NCI-H1105 treated with DMSO at 0.1 percent for 48 hours (cell line): ENCODE measurements around the gene FMNL2.

Source experiments
- DNase-seq: peaks from one replicate; lab custom pipeline; 2025; lab: John Stamatoyannopoulos, UW

The FMNL2 gene

GRCh38 chr2:152647552-152647951 is 312.6 kb downstream of the FMNL2 start:
- peak; percentile 90 for DNase-seq

- peak; percentile 15 for DNase-seq
These were observed 313.4 kb downstream of the FMNL2 start for GRCh38 chr2:152648336-152648735.

- DNase-seq, result no peak
These were observed 315.0 kb downstream of the FMNL2 start for GRCh38 chr2:152649997-152650396.

GRCh38 chr2:152650768-152651371 is 315.9 kb downstream of the FMNL2 start:
- DNase-seq, result no peak

GRCh38 chr2:152651834-152652233 is 316.9 kb downstream of the FMNL2 start:
- DNase-seq, result peak; percentile 3

- no peak for DNase-seq
These were observed 320.9 kb downstream of the FMNL2 start for GRCh38 chr2:152655880-152656279.

GRCh38 chr2:152657043-152657442 is 322.1 kb downstream of the FMNL2 start:
- no peak for DNase-seq

GRCh38 chr2:152658221-152658620 is 323.2 kb downstream of the FMNL2 start:
- no peak for DNase-seq

- no peak for DNase-seq
These were observed 326.1 kb downstream of the FMNL2 start for GRCh38 chr2:152661076-152661475.

GRCh38 chr2:152664725-152665124 is 329.8 kb downstream of the FMNL2 start:
- no peak for DNase-seq

- DNase-seq, result no peak
These were observed 339.4 kb downstream of the FMNL2 start for GRCh38 chr2:152674334-152674733.

- no peak for DNase-seq
These were observed 341.5 kb downstream of the FMNL2 start for GRCh38 chr2:152676461-152676860.

GRCh38 chr2:152678808-152679207 is 343.8 kb downstream of the FMNL2 start:
- DNase-seq, result no peak

GRCh38 chr2:152682663-152683062 is 347.7 kb downstream of the FMNL2 start:
- no peak for DNase-seq

- DNase-seq, result no peak
These were observed 348.4 kb downstream of the FMNL2 start for GRCh38 chr2:152683400-152683799.

GRCh38 chr2:152686321-152686720 is 351.3 kb downstream of the FMNL2 start:
- no peak for DNase-seq

GRCh38 chr2:152693033-152693432 is 358.1 kb downstream of the FMNL2 start:
- no peak for DNase-seq

- DNase-seq, result no peak
These were observed 359.2 kb downstream of the FMNL2 start for GRCh38 chr2:152694161-152694661.

- no peak for DNase-seq
These were observed 360.8 kb downstream of the FMNL2 start for GRCh38 chr2:152695763-152696162.

GRCh38 chr2:152696476-152696875 is 361.5 kb downstream of the FMNL2 start:
- DNase-seq, result no peak
